ENCODE results near the gene GMDS.

Gene GMDS

DNA sequence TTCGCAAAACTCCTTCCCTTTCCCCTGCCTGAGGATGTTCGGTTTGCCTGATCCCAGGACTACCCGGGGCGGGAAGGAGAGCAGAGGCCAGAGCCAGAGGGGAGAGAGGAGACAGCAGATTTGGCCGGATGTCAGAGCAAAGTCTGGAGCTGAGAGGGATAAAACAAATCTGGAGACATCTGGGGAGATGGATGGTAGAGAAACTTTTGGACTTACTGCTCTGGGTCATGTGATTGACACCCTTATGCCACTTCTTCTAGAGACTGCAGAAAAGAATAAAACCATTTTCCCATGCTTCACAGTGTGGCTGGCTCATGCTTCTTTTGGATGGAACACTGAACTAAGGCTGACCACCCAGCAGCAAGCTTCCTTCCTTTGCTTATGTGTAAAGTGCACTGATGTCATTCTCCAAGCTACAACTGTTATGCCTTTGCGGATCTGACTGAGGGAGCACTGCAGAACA is 461.0 kb downstream of the GMDS start:
- H3K4me3 ChIP-seq (ENCODE audit: control insufficient read depth, low read depth, low read length): no peak overlapping the region
- DNase-seq (ENCODE audit: low read depth): no peak
- TF ChIP-seq, protein P1, sequence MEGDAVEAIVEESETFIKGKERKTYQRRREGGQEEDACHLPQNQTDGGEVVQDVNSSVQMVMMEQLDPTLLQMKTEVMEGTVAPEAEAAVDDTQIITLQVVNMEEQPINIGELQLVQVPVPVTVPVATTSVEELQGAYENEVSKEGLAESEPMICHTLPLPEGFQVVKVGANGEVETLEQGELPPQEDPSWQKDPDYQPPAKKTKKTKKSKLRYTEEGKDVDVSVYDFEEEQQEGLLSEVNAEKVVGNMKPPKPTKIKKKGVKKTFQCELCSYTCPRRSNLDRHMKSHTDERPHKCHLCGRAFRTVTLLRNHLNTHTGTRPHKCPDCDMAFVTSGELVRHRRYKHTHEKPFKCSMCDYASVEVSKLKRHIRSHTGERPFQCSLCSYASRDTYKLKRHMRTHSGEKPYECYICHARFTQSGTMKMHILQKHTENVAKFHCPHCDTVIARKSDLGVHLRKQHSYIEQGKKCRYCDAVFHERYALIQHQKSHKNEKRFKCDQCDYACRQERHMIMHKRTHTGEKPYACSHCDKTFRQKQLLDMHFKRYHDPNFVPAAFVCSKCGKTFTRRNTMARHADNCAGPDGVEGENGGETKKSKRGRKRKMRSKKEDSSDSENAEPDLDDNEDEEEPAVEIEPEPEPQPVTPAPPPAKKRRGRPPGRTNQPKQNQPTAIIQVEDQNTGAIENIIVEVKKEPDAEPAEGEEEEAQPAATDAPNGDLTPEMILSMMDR (IDR thresholded peaks at IDR 0.05; ENCODE audit: control insufficient read depth, insufficient read depth, low read depth, low read length, missing control alignments): no peak

- no peak for DNase-seq (ENCODE audit: low read depth)
- TF ChIP-seq, protein P1 (IDR thresholded peaks at IDR 0.05; ENCODE audit: control insufficient read depth, insufficient read depth, low read depth, low read length, missing control alignments): no peak
- H3K4me3 ChIP-seq (ENCODE audit: control insufficient read depth, low read depth, low read length): no peak overlapping the region
These were observed 463.6 kb downstream of the GMDS start for GRCh38 chr6:1781817-1782184.

- no peak for DNase-seq (ENCODE audit: low read depth)
- TF ChIP-seq, protein P1 (IDR thresholded peaks at IDR 0.05; ENCODE audit: control insufficient read depth, insufficient read depth, low read depth, low read length, missing control alignments): no peak
- H3K4me3 ChIP-seq (ENCODE audit: control insufficient read depth, low read depth, low read length): no peak overlapping the region
These were observed 464.1 kb downstream of the GMDS start for GRCh38 chr6:1781152-1781816.

GRCh38 chr6:1780251-1780867 is 465.0 kb downstream of the GMDS start:
- H3K4me3 ChIP-seq (ENCODE audit: control insufficient read depth, low read depth, low read length): no peak overlapping the region
- DNase-seq (ENCODE audit: low read depth): no peak
- TF ChIP-seq, protein P1 (IDR thresholded peaks at IDR 0.05; ENCODE audit: control insufficient read depth, insufficient read depth, low read depth, low read length, missing control alignments): no peak

DNA sequence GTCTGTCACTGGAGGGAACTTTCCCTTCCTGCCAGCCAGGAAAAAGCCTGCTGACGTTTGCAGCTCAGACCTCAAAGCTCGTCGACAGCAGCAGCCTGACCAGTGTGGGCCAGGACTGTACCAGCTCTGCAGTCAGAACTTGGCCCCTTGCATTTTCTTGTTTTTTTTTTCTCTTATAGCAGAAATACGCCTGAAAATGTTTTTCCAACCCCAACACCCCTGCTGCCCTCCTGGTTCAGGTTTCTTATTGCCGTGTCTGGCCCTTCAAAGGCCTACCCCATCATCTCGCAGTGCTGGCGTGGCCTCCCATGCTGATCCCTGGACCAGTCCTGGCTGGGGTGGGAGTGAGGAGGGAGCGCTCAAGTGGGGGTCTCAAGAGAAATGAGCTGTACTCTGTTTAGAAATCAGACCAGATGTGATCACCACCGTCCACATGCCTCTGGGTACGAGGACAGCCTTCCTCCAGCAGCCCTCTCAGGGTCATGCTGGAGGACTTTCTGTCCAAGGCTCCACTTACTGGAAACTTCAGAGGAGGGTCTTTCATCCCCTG is 466.6 kb downstream of the GMDS start:
- TF ChIP-seq, protein P1 (IDR thresholded peaks at IDR 0.05; ENCODE audit: control insufficient read depth, insufficient read depth, low read depth, low read length, missing control alignments): no peak
- no peak for DNase-seq (ENCODE audit: low read depth)
- no peak overlapping the region for H3K4me3 ChIP-seq (ENCODE audit: control insufficient read depth, low read depth, low read length)

DNA sequence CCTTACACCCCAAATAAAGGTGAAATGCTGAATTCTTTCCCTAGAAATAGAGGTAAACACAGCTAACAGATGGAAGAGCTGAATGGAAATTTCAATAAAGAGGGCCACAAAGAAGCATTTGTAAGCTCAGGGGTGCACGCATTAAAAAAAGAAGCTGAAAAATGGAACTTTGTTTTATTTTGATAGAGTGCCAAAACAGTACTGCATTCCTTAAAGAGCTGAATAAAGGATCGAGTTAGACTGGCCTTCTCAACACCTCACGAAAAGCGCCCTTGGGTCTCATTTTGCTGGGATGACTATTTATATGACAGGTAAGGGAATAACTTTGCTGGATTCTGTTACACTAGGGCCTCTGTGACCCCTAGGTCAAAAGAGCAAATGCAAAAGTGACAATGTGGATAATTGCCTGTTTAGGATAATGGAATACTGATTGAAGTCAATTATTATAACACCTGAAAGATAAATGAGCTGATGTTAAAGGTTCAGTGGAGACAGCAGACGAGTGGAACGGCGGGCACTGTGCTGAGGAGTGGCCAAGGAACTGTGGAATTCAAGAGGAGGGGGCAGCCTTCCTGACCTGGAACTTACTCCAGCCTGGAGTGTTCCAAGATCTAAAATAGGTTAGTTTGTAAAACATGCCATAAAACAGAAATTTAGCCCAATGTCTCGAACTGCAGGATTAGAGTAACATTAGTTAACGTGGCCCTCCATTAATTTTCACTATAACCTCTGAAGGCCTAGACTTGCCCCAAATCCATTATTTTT is 467.3 kb downstream of the GMDS start:
- TF ChIP-seq, protein P1 (IDR thresholded peaks at IDR 0.05; ENCODE audit: control insufficient read depth, insufficient read depth, low read depth, low read length, missing control alignments): no peak
- DNase-seq (ENCODE audit: low read depth): no peak
- H3K4me3 ChIP-seq (ENCODE audit: control insufficient read depth, low read depth, low read length): no peak overlapping the region

Measured in AG09309 (cell line).